Thyroid gland (tissue), 4 donors: ENCODE measurements around the gene PPP1R15B.

Experiments
- POLR2A ChIP-seq, 2 donors: fragments of 450-650 bp; IDR thresholded peaks; one replicate each; pipeline ENCODE4 v1.6.1; 2017; ENCODE audit warnings: antibody characterized with exemption in 2 of 2, mild to moderate bottlenecking in 2 of 2, moderate library complexity in 1 of 2
- TF ChIP-seq, protein P1 (sequence below), 6 experiments: fragments of 200-600 bp in 3 of 6; fragments of 450-650 bp in 3 of 6; sonication (generic) in 3 of 6; IDR thresholded peaks; one replicate each; pipeline ENCODE4 v1.5.1; 2016 to 2019; ENCODE audit warnings: antibody characterized with exemption in 6 of 6, mild to moderate bottlenecking in 2 of 6, inconsistent platforms in 1 of 6, moderate library complexity in 1 of 6

- TF ChIP-seq, protein P1, sequence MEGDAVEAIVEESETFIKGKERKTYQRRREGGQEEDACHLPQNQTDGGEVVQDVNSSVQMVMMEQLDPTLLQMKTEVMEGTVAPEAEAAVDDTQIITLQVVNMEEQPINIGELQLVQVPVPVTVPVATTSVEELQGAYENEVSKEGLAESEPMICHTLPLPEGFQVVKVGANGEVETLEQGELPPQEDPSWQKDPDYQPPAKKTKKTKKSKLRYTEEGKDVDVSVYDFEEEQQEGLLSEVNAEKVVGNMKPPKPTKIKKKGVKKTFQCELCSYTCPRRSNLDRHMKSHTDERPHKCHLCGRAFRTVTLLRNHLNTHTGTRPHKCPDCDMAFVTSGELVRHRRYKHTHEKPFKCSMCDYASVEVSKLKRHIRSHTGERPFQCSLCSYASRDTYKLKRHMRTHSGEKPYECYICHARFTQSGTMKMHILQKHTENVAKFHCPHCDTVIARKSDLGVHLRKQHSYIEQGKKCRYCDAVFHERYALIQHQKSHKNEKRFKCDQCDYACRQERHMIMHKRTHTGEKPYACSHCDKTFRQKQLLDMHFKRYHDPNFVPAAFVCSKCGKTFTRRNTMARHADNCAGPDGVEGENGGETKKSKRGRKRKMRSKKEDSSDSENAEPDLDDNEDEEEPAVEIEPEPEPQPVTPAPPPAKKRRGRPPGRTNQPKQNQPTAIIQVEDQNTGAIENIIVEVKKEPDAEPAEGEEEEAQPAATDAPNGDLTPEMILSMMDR (IDR thresholded peaks at IDR 0.05), result no peak
- no peak for TF ChIP-seq POLR2A (IDR thresholded peaks at IDR 0.05)
Observed at GRCh38 chr1:204447190-204447589, 35.6 kb upstream of the PPP1R15B start.
